Endothelial cell of umbilical vein (primary cell): ENCODE data around the gene TK2. TPM values are rescaled to one million over a fixed set of nuclear protein-coding genes. Genes with fewer than 3 reads are reported as not detected.

Experiments used
- BruUV-seq: library from RNA; stranded (reverse); fragments of 400-500 nt; replicated peaks from 2 replicates; lab custom pipeline; 2021; lab: Mats Ljungman, UMichigan
- CTCF ChIA-PET: fragments of 300-600, 350-600 bp; sonication (Branson Sonifier 250); formaldehyde crosslinking; loops from one replicate; lab custom pipeline; 2021; ENCODE audit warnings: antibody characterized with exemption, inconsistent platforms; lab: Charles Lee
- POLR2A ChIA-PET: fragments of 300-600, 350-600 bp; sonication (Branson Sonifier 250); formaldehyde crosslinking; loops from one replicate; lab custom pipeline; 2021; ENCODE audit warnings: antibody characterized with exemption, inconsistent platforms; lab: Charles Lee
- DNase-seq: peaks from one replicate; pipeline ENCODE4 v3.0.0-alpha.2; 2011; ENCODE audit warnings: low read depth, low spot score
- FAIRE-seq: peaks from 2 replicates; lab custom pipeline; 2011; peaks lifted over from hg19 to GRCh38; lab: Jason Lieb, UNC
- H2AFZ ChIP-seq: 2 replicates; pipeline ENCODE4 v1.6.0; 2012; ENCODE audit warnings: low read depth, low read length, control low read depth, inconsistent platforms
- H3K27ac ChIP-seq: 2 replicates; pipeline ENCODE4 v1.5.1; 2011; ENCODE audit warnings: low read depth, mild to moderate bottlenecking, control low read depth, low read length, moderate library complexity; ENCODE audit not compliant: insufficient read depth
- H3K27me3 ChIP-seq, 2 experiments: 2 replicates each; pipeline versions ENCODE4 v1.6.0 to v1.6.1; 2011; ENCODE audit warnings: low read length in 2 of 2, mixed read lengths in 1 of 2; ENCODE audit not compliant: control insufficient read depth in 2 of 2, insufficient read depth in 2 of 2
- H3K36me3 ChIP-seq, 2 experiments: 2 replicates in 1 of 2; 3 replicates in 1 of 2; pipeline ENCODE4 v1.5.1; 2011; ENCODE audit warnings: low read length in 2 of 2, mild to moderate bottlenecking in 1 of 2, moderate library complexity in 1 of 2; ENCODE audit not compliant: control insufficient read depth in 2 of 2, insufficient read depth in 2 of 2; ENCODE audit errors: extremely low read depth in 1 of 2
- H3K4me1 ChIP-seq: 3 replicates; pipeline ENCODE4 v1.5.1; 2011; ENCODE audit warnings: mild to moderate bottlenecking, low read length; ENCODE audit not compliant: control insufficient read depth, insufficient read depth; ENCODE audit errors: extremely low read depth
- H3K4me2 ChIP-seq: 2 replicates; pipeline ENCODE4 v1.6.1; 2011; ENCODE audit warnings: low read length, control low read depth, mixed read lengths; ENCODE audit not compliant: insufficient read depth
- H3K4me3 ChIP-seq, 3 experiments: fragments of 200-600 bp in 1 of 3; sonication (generic), shearing (Covaris generic) in 1 of 3; replicated peaks in 1 of 3; 2 replicates each; pipeline ENCODE4 v1.5.1; 2011 to 2016; ENCODE audit warnings: control low read depth in 3 of 3, low read length in 3 of 3, mild to moderate bottlenecking in 2 of 3, inconsistent platforms in 1 of 3, low read depth in 1 of 3, moderate library complexity in 1 of 3; ENCODE audit not compliant: insufficient read depth in 1 of 3
- H3K79me2 ChIP-seq: 2 replicates; pipeline ENCODE4 v1.6.0; 2012; ENCODE audit warnings: low read length, inconsistent platforms; ENCODE audit not compliant: control insufficient read depth, insufficient read depth
- H3K9ac ChIP-seq: replicated peaks from 2 replicates; pipeline ENCODE3; 2011; ENCODE audit warnings: low read length, control low read depth; ENCODE audit not compliant: insufficient read depth; ENCODE audit errors: extremely low read depth
- H3K9me1 ChIP-seq: replicated peaks from 3 replicates; pipeline ENCODE4 v1.6.0; 2011; ENCODE audit warnings: mild to moderate bottlenecking, low read length; ENCODE audit not compliant: control insufficient read depth, insufficient read depth; ENCODE audit errors: extremely low read depth
- H3K9me3 ChIP-seq: replicated peaks from 2 replicates; pipeline ENCODE4 v1.5.1; 2012; ENCODE audit warnings: low read length, inconsistent platforms; ENCODE audit not compliant: control insufficient read depth, insufficient read depth
- H4K20me1 ChIP-seq: replicated peaks from 2 replicates; pipeline ENCODE3; 2011; ENCODE audit warnings: mild to moderate bottlenecking, low read length; ENCODE audit not compliant: control insufficient read depth, insufficient read depth; ENCODE audit errors: extremely low read depth
- EZH2 ChIP-seq: IDR thresholded peaks from 2 replicates; pipeline ENCODE4 v1.6.1; 2012; ENCODE audit warnings: borderline replicate concordance, low read depth, mild to moderate bottlenecking, moderate library complexity, low read length, inconsistent platforms; ENCODE audit not compliant: severe bottlenecking
- FOS ChIP-seq: IDR thresholded peaks from 2 replicates; pipeline ENCODE4 v1.6.1; 2011; ENCODE audit warnings: mild to moderate bottlenecking, low read length, moderate library complexity, borderline replicate concordance; ENCODE audit not compliant: insufficient read depth
- GATA2 ChIP-seq: IDR thresholded peaks from 2 replicates; pipeline ENCODE4 v1.7.0; 2011; ENCODE audit warnings: low read depth, mild to moderate bottlenecking, moderate library complexity, mixed read lengths, low read length; ENCODE audit not compliant: insufficient read length, insufficient read depth
- JUN ChIP-seq: IDR thresholded peaks from 2 replicates; pipeline ENCODE4 v1.6.1; 2011; ENCODE audit warnings: borderline replicate concordance, low read depth; ENCODE audit not compliant: insufficient read length, insufficient read depth
- MYC ChIP-seq: IDR thresholded peaks from one replicate; pipeline ENCODE4 v1.6.1; 2011; ENCODE audit warnings: mild to moderate bottlenecking, low read depth, low read length
- POLR2A ChIP-seq: IDR thresholded peaks from 2 replicates; pipeline ENCODE4 v1.6.1; 2012; ENCODE audit warnings: low read depth, mild to moderate bottlenecking, control low read depth, low read length
- POLR2AphosphoS5 ChIP-seq: IDR thresholded peaks from 2 replicates; pipeline ENCODE4 v1.6.1; 2012; ENCODE audit warnings: low read depth, mild to moderate bottlenecking, control low read depth, low read length, moderate library complexity; ENCODE audit not compliant: insufficient read depth
- dilution Hi-C: fragments of 300-500 bp; cut with MboI; formaldehyde crosslinking; loops from one replicate; pipeline ENCODE4 v1.15.0; 2019; ENCODE audit warnings: low sequenced_read_pairs; ENCODE audit not compliant: extremely low pct_ligation_motif_present
- intact Hi-C: fragments of 100-400 bp; cut with micrococcal nuclease; formaldehyde crosslinking; loops from one replicate; pipeline ENCODE4 v1.10.0; 2022
- polyA plus RNA-seq, 4 experiments: library from polyadenylated mRNA; depleted of rRNA in 3 of 4; stranded (reverse) in 3 of 4; unstranded in 1 of 4; fragments of >200 nt; gene quantifications; 2 replicates each; pipeline versions ENCODE4 v1.2.1 to v1.2.3, GENCODE V29; 2011 to 2012; ENCODE audit warnings: missing spikeins in 1 of 4
- total RNA-seq: library from RNA; stranded (reverse); gene quantifications from 2 replicates; pipeline ENCODE4 v1.2.3, GENCODE V29; 2021
- TF ChIP-seq, protein P1 (sequence below), 2 donors: IDR thresholded peaks; 1 replicate in 1 of 2; 2 replicates in 1 of 2; pipeline ENCODE4 v1.5.1; 2011; ENCODE audit warnings: low read length in 2 of 2, mild to moderate bottlenecking in 2 of 2, moderate library complexity in 2 of 2, control low read depth in 1 of 2, inconsistent platforms in 1 of 2, low read depth in 1 of 2; ENCODE audit not compliant: insufficient read depth in 1 of 2; ENCODE audit errors: extremely low read depth in 1 of 2
- TF ChIP-seq, protein P2 (sequence below): IDR thresholded peaks from 2 replicates; pipeline ENCODE4 v1.6.1; 2011; ENCODE audit not compliant: insufficient read depth, insufficient read length

The TK2 gene
- total and polyA plus RNA-seq, 2 donors (not counting 3 experiments of a cell fraction or from before 2014, with no cell fraction given): 12.1 to 25.2 TPM

DNA sequence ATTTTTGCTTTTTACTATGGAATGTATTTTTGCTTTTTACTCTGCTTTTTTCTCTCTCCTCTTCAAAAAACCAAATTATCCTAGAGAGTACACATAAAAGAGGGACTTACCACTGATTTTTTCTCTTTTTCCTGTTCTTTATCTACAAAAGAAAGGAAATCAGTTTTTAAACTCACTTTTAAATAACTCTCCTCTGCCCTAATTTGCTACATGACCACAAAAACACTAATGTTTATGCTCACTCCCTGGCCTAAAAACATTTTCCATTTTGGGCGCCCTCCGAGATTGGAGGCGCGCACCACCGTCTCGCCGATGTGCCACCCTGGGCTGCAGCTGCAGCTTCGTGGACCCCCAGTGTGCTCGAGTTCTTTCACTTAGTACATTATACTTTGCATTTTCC lies 1.1 kb downstream of the TK2 start:
- POLR2A ChIA-PET: no interaction called here
- no TSS peak for BruUV-seq

DNA sequence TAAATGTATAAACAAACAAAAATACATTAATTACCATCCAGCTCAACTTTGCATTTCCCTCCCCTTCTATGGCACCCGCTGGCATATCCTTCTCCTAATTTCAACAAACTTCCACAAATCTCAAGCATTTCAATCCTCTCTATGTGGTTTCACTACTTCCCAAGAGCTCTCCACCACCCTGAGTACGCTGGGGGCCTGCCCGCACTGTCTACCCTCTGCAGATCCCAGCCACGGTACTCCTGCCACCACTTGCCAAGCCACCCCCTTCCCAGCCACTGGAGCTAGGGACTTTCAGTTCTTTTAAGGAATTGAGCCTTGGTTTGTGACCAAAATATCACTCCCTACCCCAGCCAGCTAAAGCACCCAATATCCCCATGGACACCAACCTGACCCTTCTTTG lies 1.9 kb downstream of the TK2 start:
- no TSS peak for BruUV-seq

More for the DNA sequence above, 1.1 kb downstream of the TK2 start:
- DNase-seq: no peak
- peaks cover 30% of the 10 kb centered on the region for H3K4me1 ChIP-seq
- H3K79me2 ChIP-seq: peaks cover 13% of the 10 kb centered on the region
- no peak overlapping the region for H3K27ac ChIP-seq
- CTCF ChIA-PET: interaction anchor here (1.8 to 2.6 kb wide), 2 partner anchors 27 to 33 kb away, joined by 4 to 7 read pairs; no protein-coding TSS in a partner anchor
- no peak for TF ChIP-seq GATA2
- TF ChIP-seq JUN: no peak
- TF ChIP-seq MYC: no peak
- TF ChIP-seq, protein P1, sequence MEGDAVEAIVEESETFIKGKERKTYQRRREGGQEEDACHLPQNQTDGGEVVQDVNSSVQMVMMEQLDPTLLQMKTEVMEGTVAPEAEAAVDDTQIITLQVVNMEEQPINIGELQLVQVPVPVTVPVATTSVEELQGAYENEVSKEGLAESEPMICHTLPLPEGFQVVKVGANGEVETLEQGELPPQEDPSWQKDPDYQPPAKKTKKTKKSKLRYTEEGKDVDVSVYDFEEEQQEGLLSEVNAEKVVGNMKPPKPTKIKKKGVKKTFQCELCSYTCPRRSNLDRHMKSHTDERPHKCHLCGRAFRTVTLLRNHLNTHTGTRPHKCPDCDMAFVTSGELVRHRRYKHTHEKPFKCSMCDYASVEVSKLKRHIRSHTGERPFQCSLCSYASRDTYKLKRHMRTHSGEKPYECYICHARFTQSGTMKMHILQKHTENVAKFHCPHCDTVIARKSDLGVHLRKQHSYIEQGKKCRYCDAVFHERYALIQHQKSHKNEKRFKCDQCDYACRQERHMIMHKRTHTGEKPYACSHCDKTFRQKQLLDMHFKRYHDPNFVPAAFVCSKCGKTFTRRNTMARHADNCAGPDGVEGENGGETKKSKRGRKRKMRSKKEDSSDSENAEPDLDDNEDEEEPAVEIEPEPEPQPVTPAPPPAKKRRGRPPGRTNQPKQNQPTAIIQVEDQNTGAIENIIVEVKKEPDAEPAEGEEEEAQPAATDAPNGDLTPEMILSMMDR (IDR thresholded peaks at IDR 0.05; ENCODE audit: extremely low read depth in 1 of 2, insufficient read depth in 1 of 2, low read depth in 1 of 2, low read length in 2 of 2): no peak
- no peak for TF ChIP-seq FOS
- dilution Hi-C loops (no loop called here), intact Hi-C loops (no loop called here)
- no peaks in the 10 kb centered on the region for H3K9me3 ChIP-seq
- no peaks in the 10 kb centered on the region for H3K36me3 ChIP-seq
- H2AFZ ChIP-seq: no peak overlapping the region
- H3K9me1 ChIP-seq: no peaks in the 10 kb centered on the region
- H4K20me1 ChIP-seq: no peaks in the 10 kb centered on the region
- H3K4me3 ChIP-seq: no peak overlapping the region
- H3K4me2 ChIP-seq: no peak overlapping the region
- peak overlapping the region; percentile 73 for H3K9ac ChIP-seq
- peak; percentile 31 for FAIRE-seq
- H3K27me3 ChIP-seq: no peaks in the 10 kb centered on the region

More for the DNA sequence above, 1.9 kb downstream of the TK2 start:
- H3K36me3 ChIP-seq: no peaks in the 10 kb centered on the region
- H4K20me1 ChIP-seq: no peaks in the 10 kb centered on the region
- no peak overlapping the region for H3K4me3 ChIP-seq
- intact Hi-C loops: no loop called here
- H3K27me3 ChIP-seq: no peaks in the 10 kb centered on the region
- H2AFZ ChIP-seq: no peak overlapping the region
- H3K9me3 ChIP-seq: no peaks in the 10 kb centered on the region
- peaks cover 5% of the 10 kb centered on the region for H3K79me2 ChIP-seq
- TF ChIP-seq, protein P1 (IDR thresholded peaks at IDR 0.05; ENCODE audit: extremely low read depth in 1 of 2, insufficient read depth in 1 of 2, low read depth in 1 of 2, low read length in 2 of 2): no peak
- no peak for TF ChIP-seq EZH2
- no peak for TF ChIP-seq MYC
- no peak for TF ChIP-seq POLR2A
- no peak for TF ChIP-seq FOS
- no peak for TF ChIP-seq POLR2AphosphoS5
- no peak for TF ChIP-seq GATA2
- no peak for TF ChIP-seq JUN
- TF ChIP-seq, protein P2, sequence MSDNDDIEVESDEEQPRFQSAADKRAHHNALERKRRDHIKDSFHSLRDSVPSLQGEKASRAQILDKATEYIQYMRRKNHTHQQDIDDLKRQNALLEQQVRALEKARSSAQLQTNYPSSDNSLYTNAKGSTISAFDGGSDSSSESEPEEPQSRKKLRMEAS: no peak
- FAIRE-seq (no peak), DNase-seq (no peak)
- no peak overlapping the region for H3K27ac ChIP-seq
- dilution Hi-C loops: no loop called here
- ChIA-PET CTCF (interaction anchor here (0.9 to 2.6 kb wide), 9 partner anchors 9 to 60 kb away, joined by 3 to 7 read pairs (median 3); no protein-coding TSS in a partner anchor), POLR2A (interaction anchor here (0.6 kb wide), 1 partner anchor 206 kb away, joined by 3 read pairs; no protein-coding TSS in a partner anchor)
- H3K9ac ChIP-seq: no peak overlapping the region
- no peaks in the 10 kb centered on the region for H3K9me1 ChIP-seq
- no peak overlapping the region for H3K4me2 ChIP-seq
- peaks cover 22% of the 10 kb centered on the region for H3K4me1 ChIP-seq
